Tibial nerve (tissue), 4 donors: Measurements from ENCODE around the gene ARL17A. TPM values are rescaled to one million over a fixed set of nuclear protein-coding genes. Genes with fewer than 3 reads are reported as not detected.
A peak's percentile ranks its signal among the peaks of the same experiment; 100 is the strongest.
"Not testable (repeated sequence)": the region's sequence is repeated elsewhere in the genome, so short reads cannot be mapped to it uniquely, and the experiment has no call there.

ENCODE experiments used
- DNase-seq, 2 donors: peaks; one replicate each; pipeline ENCODE4 v3.0.0-alpha.2; 2019; ENCODE audit warnings: low spot score in 2 of 2
- H3K27ac ChIP-seq, 4 donors: fragments of 200-600 bp; sonication (generic) in 3 of 4; one replicate each; pipeline ENCODE4 v1.5.1; 2017 to 2019; ENCODE audit warnings: mild to moderate bottlenecking in 1 of 4
- H3K27me3 ChIP-seq, 2 donors: fragments of 200-600 bp; sonication (generic) in 1 of 2; one replicate each; pipeline versions ENCODE4 v1.5.1 to v1.6.0; 2017 to 2019
- H3K36me3 ChIP-seq, 3 donors: fragments of 200-600 bp; sonication (generic); one replicate each; pipeline ENCODE4 v1.5.1; 2018 to 2019
- H3K4me1 ChIP-seq, 4 donors: fragments of 200-600 bp; sonication (generic) in 3 of 4; one replicate each; pipeline ENCODE4 v1.5.1; 2017 to 2019
- H3K4me3 ChIP-seq, 4 donors: fragments of 200-600 bp; sonication (generic) in 3 of 4; one replicate each; pipeline ENCODE4 v1.5.1; 2017 to 2019; ENCODE audit warnings: mild to moderate bottlenecking in 1 of 4, moderate library complexity in 1 of 4
- H3K9me3 ChIP-seq, 4 donors: fragments of 200-600 bp; sonication (generic) in 3 of 4; one replicate each; pipeline ENCODE4 v1.5.1; 2017 to 2019
- WGBS, 2 donors: methylation state at CpG; one replicate each; pipeline ENCODE4 v1.1.5; 2018; 5-methylcytosine and 5-hydroxymethylcytosine counted together
- small RNA-seq: library from RNA; depleted of rRNA; stranded (forward); fragments of <200 nt; gene quantifications from one replicate; pipeline ENCODE3, GENCODE V24; 2016
- total RNA-seq, 4 donors: library from RNA; depleted of rRNA; stranded (reverse); fragments of >200 nt; gene quantifications; one replicate each; pipeline ENCODE4 v1.1.0, GENCODE V29; 2016

Gene ARL17A
- total RNA-seq, 4 donors from 2014 or later, result 10.9 to 17.7 (median 13.7) TPM

DNA sequence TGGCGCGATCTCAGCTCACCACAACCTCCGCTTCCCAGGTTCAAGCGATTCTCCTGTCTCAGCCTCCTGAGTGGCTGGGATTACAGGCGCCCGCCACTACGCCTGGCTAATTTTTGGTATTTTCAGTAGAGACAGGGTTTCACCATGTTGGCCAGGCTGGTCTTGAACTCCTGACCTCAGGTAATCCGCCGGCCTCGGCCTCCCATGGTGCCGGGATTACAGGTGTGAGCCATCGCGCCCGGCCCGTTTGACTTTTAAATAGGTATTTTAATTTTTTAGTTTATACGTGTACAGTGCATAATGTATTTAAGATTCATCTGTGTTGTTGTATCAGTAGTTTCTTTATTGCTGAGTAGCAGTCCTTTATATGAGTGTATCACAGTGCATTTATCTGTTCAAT is 87.5 kb downstream of the ARL17A start:
- not testable (repeated sequence) for H3K27me3 ChIP-seq, H3K4me1 ChIP-seq, H3K9me3 ChIP-seq, H3K4me3 ChIP-seq, H3K27ac ChIP-seq, H3K36me3 ChIP-seq
- DNase-seq, result peak in 1 of 2 donors; percentile 12
- 95 to 96% methylated on average over 12 to 14 of the region's 16 CpGs for WGBS, 2 donors

DNA sequence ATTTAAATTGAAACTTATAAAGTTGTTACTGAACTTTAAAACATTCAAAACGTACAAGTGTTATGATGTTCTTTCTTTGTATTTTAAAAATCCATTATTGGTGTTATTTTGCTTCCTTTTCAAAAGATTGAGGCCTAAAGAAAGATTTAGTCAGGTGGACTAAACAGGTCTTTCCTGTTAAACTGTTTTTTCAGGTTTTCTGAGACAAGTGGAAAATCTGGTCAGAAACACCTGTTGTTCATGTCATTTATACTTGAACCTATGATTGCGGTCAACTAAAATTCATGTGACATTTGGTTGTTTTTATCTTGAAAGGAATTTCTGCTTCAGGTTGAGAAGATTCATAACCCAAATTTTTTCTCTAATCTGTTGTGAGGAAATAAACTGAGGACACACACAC is 98.2 kb downstream of the ARL17A start:
- not testable (repeated sequence) for H3K27me3 ChIP-seq, H3K36me3 ChIP-seq, H3K4me3 ChIP-seq, H3K9me3 ChIP-seq, DNase-seq, H3K27ac ChIP-seq, H3K4me1 ChIP-seq
- no CpG with 5 or more reads among the region's 2 CpGs for WGBS, 2 donors

GRCh38 chr17:46478823-46479222 is 100.7 kb downstream of the ARL17A start:
- not testable (repeated sequence) for H3K27me3 ChIP-seq, H3K27ac ChIP-seq, H3K4me3 ChIP-seq, H3K9me3 ChIP-seq, H3K4me1 ChIP-seq, DNase-seq, H3K36me3 ChIP-seq
- WGBS, 2 donors, result 60 to 100% methylated on average over 1 of the region's 3 CpGs

DNA sequence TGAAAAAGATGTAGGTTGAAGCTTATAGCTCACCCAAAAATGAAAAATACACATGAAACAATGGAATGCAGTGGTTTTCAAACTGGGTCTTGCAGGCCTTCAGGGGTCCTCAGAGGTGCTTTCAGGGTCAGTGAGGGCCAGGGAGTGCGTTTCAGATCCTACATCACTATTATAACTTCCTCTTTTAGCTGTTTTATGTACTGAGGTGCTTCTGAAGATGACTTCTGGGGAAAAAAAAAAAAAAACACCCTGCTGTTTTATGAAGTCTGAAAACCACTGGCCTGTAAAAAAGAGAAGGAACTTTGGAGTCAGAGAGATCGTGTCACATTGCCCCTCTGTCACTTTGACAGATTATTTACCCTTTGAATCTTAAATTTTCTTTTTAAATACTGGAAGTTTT is 103.9 kb downstream of the ARL17A start:
- H3K4me3 ChIP-seq, DNase-seq, H3K9me3 ChIP-seq, H3K4me1 ChIP-seq, H3K27ac ChIP-seq, H3K36me3 ChIP-seq, H3K27me3 ChIP-seq: not testable (repeated sequence)
- WGBS, 2 donors, result 69 to 79% methylated on average over 2 of the region's 2 CpGs

GRCh38 chr17:46474489-46474888 is 105.0 kb downstream of the ARL17A start:
- not testable (repeated sequence) for H3K36me3 ChIP-seq, H3K27ac ChIP-seq, H3K4me3 ChIP-seq

DNA sequence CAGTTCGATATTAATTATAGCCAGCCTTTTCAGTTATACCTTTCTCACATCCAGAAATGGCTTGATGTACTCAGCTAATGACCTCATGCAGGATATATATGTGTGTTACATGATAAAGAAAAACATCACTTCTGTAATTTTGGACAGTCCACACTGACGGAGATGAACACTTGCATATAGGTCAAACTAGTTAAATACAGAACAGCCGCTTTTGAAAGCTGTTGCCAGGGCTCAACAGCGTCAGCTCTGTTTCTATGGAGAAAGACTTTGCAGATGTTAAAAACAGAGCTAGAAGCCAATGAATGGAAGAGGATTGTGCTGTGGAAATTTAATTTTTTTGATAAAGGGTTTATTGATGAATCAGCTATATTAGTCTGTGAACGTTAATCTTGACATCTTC is 111.9 kb downstream of the ARL17A start:
- not testable (repeated sequence) for H3K4me3 ChIP-seq, DNase-seq, H3K27me3 ChIP-seq, H3K4me1 ChIP-seq, H3K27ac ChIP-seq, H3K36me3 ChIP-seq, H3K9me3 ChIP-seq
- 66 to 68% methylated on average over 4 of the region's 5 CpGs for WGBS, 2 donors

More at GRCh38 chr17:46474489-46474888, 105.0 kb downstream of the ARL17A start:
- not testable (repeated sequence) for DNase-seq, H3K9me3 ChIP-seq, H3K27me3 ChIP-seq, H3K4me1 ChIP-seq
- no CpG with 5 or more reads among the region's 3 CpGs for WGBS, 2 donors

Small RNA genes within 50 kb of the gene (small RNA-seq; reads per million reads assigned to genes)
- gene RN7SL199P, result not detected

Other genes with a start within 250 kb of the ARL17A start
- 10 to 100 TPM in 3 of 4 donors, 1 to 10 TPM in 1; 2.1 to 27.8 (median 11.8) TPM for gene ARL17B, start 217.9 kb downstream of the ARL17A start, total RNA-seq
- gene LRRC37A2, start 67.2 kb downstream of the ARL17A start, total RNA-seq, result 10 to 100 TPM in 3 of 4 donors, 1 to 10 TPM in 1; 8.6 to 24.6 (median 18.0) TPM
- 10 to 100 TPM; 14.9 to 31.8 (median 18.7) TPM for gene NSF, start 11.0 kb upstream of the ARL17A start, total RNA-seq
- gene WNT3, start 239.0 kb upstream of the ARL17A start, total RNA-seq, result under 1 TPM; 0.21 to 0.90 (median 0.73) TPM